AG04449 (cell line): Measurements from ENCODE around the gene SIRT2.

Source experiments
- CTCF ChIA-PET: fragments of 350-600 bp; formaldehyde crosslinking; extraction: SDS; loops from one replicate; lab custom pipeline; 2021; ENCODE audit warnings: antibody characterized with exemption; lab: Yijun Ruan, JAX
- POLR2A ChIA-PET: fragments of 400-600, 350-600 bp; formaldehyde crosslinking; extraction: SDS; loops from one replicate; lab custom pipeline; 2020; ENCODE audit warnings: antibody characterized with exemption, inconsistent platforms; lab: Yijun Ruan, JAX
- DNase-seq: peaks from one replicate; pipeline ENCODE4 v3.0.0-alpha.2; 2010; ENCODE audit warnings: low read depth, low spot score
- H3K4me3 ChIP-seq: 2 replicates; pipeline ENCODE4 v1.5.1; 2011; ENCODE audit warnings: low read depth, mild to moderate bottlenecking, control low read depth, low read length
- TF ChIP-seq, protein P1 (sequence below): IDR thresholded peaks from one replicate; pipeline ENCODE4 v1.5.1; 2011; ENCODE audit warnings: mild to moderate bottlenecking, moderate library complexity, low read length, control low read depth, inconsistent platforms; ENCODE audit not compliant: insufficient read depth; ENCODE audit errors: missing control alignments

Gene SIRT2

DNA sequence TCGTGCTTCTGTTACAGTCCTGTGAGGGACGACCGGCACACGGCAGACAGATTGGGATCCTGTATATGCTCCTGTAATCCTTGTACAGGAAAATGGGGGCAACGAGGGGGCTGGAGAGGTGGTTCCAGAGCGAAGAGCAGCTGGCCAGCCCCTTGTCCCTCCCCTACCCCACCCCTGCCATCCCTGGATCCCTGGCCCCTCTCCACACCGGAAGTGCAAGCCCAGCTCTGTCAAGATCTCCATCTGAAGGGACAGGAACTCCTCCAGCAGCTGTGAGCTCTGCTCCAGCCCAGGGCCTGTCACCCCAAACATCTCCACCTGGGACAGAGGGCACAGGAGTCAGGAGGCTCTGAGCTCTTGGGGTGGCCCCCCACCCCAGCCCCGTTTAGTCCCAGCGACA lies 18.1 kb upstream of the SIRT2 start:
- ChIA-PET POLR2A (no interaction called here), CTCF (interaction anchor here (0.8 to 9.5 kb wide), 3 partner anchors 11 to 514 kb away, joined by 3 to 90 read pairs (median 4); partner anchors contain the start of genes FAM98C, MRPS12 and SARS2)
- no peak overlapping the region for H3K4me3 ChIP-seq
- no peak for DNase-seq
- TF ChIP-seq, protein P1, sequence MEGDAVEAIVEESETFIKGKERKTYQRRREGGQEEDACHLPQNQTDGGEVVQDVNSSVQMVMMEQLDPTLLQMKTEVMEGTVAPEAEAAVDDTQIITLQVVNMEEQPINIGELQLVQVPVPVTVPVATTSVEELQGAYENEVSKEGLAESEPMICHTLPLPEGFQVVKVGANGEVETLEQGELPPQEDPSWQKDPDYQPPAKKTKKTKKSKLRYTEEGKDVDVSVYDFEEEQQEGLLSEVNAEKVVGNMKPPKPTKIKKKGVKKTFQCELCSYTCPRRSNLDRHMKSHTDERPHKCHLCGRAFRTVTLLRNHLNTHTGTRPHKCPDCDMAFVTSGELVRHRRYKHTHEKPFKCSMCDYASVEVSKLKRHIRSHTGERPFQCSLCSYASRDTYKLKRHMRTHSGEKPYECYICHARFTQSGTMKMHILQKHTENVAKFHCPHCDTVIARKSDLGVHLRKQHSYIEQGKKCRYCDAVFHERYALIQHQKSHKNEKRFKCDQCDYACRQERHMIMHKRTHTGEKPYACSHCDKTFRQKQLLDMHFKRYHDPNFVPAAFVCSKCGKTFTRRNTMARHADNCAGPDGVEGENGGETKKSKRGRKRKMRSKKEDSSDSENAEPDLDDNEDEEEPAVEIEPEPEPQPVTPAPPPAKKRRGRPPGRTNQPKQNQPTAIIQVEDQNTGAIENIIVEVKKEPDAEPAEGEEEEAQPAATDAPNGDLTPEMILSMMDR = no peak

DNA sequence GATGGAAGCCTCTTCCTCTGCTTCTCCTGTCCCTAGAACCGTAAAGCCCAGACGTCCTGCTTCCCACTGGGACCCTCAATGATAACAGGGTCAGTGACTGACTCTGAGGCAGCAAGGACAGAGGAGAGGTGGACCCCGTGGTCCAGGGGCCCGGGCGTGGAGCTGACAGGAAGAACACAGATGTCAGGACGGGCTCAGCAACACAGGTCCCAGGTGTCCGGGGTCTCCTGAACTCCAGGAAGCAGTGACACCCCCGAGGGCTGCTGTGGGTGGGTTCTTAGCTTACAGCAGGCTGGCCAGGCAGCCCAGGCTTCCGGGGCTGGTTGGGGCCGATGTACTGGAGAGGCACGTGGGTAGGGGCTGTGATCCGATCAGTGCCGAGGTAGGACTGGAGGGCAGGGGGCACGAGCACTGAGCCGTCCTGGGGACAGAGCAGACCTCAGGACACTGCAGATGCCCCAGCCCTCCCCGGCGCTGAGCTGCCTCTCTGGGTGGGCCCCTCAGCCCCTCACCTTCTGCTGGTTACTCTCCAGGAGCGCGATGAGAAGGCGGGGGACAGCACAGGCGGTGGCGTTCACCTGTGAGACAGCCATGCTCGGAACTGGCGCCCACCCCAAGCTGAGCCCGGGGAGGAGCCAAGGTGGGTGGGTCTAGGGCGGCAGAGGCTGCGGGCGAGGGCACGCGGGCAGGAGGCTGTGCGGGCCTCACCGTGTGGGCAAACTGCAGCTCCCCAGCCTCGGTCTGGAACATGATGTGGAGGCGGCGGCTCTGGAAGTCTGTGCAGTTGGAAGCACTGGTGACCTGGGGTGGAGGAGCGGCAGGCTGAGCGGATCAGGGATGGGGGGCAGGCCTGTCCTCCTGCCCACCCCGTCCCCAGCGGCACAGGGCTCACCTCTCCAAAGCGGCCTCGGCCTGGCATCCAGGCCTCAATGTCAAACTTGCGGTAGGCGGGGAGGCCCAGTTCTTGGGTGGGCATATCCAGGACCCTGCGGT lies 16.2 kb upstream of the SIRT2 start:
- POLR2A ChIA-PET = no interaction called here

DNA sequence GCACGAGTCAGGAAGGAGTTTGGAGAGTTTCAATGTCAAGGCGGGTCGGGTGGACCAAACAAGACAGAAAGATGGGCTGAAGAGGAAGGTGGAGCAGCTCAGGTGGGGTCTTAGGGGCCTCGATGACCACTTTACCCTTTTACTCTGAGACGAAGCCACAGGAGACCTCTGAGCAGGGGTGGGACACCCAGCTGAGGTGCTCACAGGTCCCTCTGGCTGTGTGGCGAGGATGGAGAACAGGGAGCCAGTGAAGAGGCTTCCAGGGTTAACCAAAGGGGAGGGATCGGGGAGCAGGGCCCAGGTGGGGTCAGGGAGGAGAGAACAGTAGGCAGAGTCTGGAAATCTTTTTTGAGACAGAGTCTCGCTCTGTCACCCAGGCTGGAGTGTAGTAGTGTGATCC lies 14.5 kb upstream of the SIRT2 start:
- H3K4me3 ChIP-seq = no peak overlapping the region
- CTCF ChIA-PET = interaction anchor here (9.5 kb wide), 1 partner anchor 14 kb away, joined by 90 read pairs; the partner anchor contains the start of genes MRPS12 and SARS2
- DNase-seq = no peak
- POLR2A ChIA-PET = no interaction called here
- TF ChIP-seq, protein P1 = no peak

More for the DNA sequence above, 16.2 kb upstream of the SIRT2 start:
- CTCF ChIA-PET = interaction anchor here (0.8 to 9.5 kb wide), 3 partner anchors 8 to 281 kb away, joined by 3 to 90 read pairs (median 3); partner anchors contain the start of genes MRPS12 and SARS2
- TF ChIP-seq, protein P1 = no peak
- no peak for DNase-seq
- no peak overlapping the region for H3K4me3 ChIP-seq

DNA sequence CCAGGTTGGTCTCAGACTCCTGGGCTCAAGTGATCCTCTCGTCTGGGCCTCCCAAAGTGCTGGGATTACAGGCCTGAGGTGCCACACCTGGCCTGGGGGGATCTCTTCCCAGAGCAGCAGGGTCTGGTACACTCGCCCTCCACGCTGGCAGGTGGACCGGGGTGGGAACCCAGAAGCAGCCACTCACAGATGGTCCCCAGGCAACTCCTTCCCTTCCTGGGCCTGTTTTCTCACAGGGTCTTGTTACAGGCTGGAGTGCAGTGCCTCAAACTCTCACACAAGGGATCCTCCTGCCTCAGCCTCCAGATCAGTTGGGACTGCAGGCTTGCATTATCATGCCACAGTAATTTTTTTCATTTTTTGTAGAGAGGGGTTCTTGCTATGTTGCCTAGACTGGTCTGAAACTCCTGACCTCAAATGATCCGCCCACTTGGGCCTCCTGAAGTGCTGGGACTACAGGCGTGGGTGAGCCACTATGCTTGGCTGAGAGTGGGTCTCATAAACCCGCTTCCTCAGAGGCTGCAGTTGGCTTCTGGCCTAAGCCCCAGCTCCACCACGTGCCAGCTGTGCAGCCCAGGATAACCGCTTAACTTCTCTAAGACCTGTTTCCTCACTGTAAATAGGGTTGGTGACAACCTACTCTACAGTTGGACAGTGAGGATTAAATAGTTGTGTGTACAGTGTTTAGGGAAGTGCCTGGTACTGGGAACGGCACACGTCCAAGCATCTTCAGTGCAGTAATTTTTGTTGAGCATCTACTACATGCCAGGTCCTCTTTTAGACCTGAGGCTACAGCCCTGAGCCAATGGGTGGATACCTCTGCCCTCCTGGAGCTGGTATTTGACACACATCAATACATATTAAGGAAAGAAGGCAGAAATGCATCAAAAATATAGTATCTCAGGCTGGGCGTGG lies 13.4 kb upstream of the SIRT2 start:
- no peak for DNase-seq
- no peak overlapping the region for H3K4me3 ChIP-seq
- CTCF ChIA-PET = interaction anchor here (9.5 kb wide), 1 partner anchor 16 kb away, joined by 90 read pairs; the partner anchor contains the start of genes MRPS12 and SARS2
- TF ChIP-seq, protein P1 = no peak
- POLR2A ChIA-PET = no interaction called here

DNA sequence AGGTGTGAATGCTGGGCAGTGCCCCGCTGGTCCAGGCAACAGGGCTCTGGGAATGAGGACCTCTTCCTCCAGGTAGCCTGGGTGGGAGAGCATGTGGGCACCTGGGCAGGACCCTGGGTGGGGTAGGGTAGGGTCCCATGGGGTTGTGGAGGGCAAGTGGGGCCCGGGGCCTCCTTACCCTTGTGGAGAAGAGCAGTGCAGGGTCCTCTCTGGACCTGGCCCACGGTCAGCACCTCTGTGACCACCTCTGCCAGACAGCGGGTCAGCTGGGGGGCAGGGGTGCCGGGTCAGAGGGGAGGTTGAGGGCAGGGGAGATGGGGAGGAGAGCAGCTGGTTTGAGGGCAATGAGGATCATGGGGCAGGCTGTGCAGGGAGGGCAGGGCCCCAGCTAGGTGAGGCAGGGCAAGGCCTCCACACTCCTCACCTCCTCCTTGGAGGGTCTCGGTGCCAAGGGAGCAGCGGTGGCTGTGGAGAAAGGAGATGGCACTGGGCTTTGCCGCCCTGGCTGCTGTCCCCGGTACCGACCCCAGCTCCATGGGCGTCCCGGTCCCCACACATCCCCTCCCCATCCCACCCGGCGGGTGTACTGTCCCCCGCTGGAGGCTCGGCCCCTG lies 12.1 kb upstream of the SIRT2 start:
- TF ChIP-seq, protein P1 = no peak
- POLR2A ChIA-PET = no interaction called here
- CTCF ChIA-PET = interaction anchor here (9.5 kb wide), 1 partner anchor 17 kb away, joined by 90 read pairs; the partner anchor contains the start of genes MRPS12 and SARS2
- DNase-seq = no peak
- H3K4me3 ChIP-seq = no peak overlapping the region
